Keratinocyte (primary cell): ENCODE results near the gene CAPZA3. TPM values are rescaled to one million over a fixed set of nuclear protein-coding genes. Genes with fewer than 3 reads are reported as not detected.
A peak's percentile ranks its signal among the peaks of the same experiment; 100 is the strongest.

Experiments used
- DNase-seq: peaks from one replicate; pipeline ENCODE4 v3.0.0-alpha.2; 2011; ENCODE audit warnings: low read depth, missing footprints, low spot score
- FAIRE-seq: peaks from 2 replicates; lab custom pipeline; 2011; peaks lifted over from hg19 to GRCh38; lab: Jason Lieb, UNC
- H2AFZ ChIP-seq: 2 replicates; pipeline ENCODE4 v1.6.0; 2012; ENCODE audit warnings: low read length, control low read depth, inconsistent platforms; ENCODE audit not compliant: control insufficient read depth
- H3K27ac ChIP-seq: 2 replicates; pipeline ENCODE4 v1.5.1; 2011; ENCODE audit warnings: low read length; ENCODE audit not compliant: control insufficient read depth, insufficient read depth
- H3K27me3 ChIP-seq: 3 replicates; pipeline ENCODE4 v1.6.0; 2011; ENCODE audit warnings: low read length; ENCODE audit not compliant: control insufficient read depth, insufficient read depth; ENCODE audit errors: extremely low read depth
- H3K36me3 ChIP-seq, 2 experiments: 2 replicates in 1 of 2; 3 replicates in 1 of 2; pipeline ENCODE4 v1.5.1; 2011; ENCODE audit warnings: low read length in 2 of 2, mild to moderate bottlenecking in 1 of 2; ENCODE audit not compliant: control insufficient read depth in 2 of 2, insufficient read depth in 2 of 2; ENCODE audit errors: extremely low read depth in 1 of 2
- H3K4me1 ChIP-seq: 3 replicates; pipeline ENCODE4 v1.5.1; 2011; ENCODE audit warnings: low read length; ENCODE audit not compliant: control insufficient read depth, insufficient read depth; ENCODE audit errors: extremely low read depth
- H3K4me2 ChIP-seq: 3 replicates; pipeline ENCODE4 v1.6.0; 2011; ENCODE audit warnings: low read depth, low read length; ENCODE audit not compliant: control insufficient read depth, insufficient read depth; ENCODE audit errors: extremely low read depth
- H3K4me3 ChIP-seq, 3 experiments: fragments of 200-600 bp in 1 of 3; sonication (generic) in 1 of 3; 2 replicates in 2 of 3; 3 replicates in 1 of 3; pipeline ENCODE4 v1.5.1; 2011 to 2016; ENCODE audit warnings: low read length in 3 of 3, mild to moderate bottlenecking in 3 of 3, control low read depth in 2 of 3, inconsistent platforms in 1 of 3, low read depth in 1 of 3, mixed read lengths in 1 of 3, mixed run types in 1 of 3, moderate library complexity in 1 of 3; ENCODE audit not compliant: control insufficient read depth in 2 of 3, insufficient read depth in 2 of 3; ENCODE audit errors: extremely low read depth in 1 of 3
- H3K79me2 ChIP-seq: 2 replicates; pipeline ENCODE4 v1.6.0; 2012; ENCODE audit warnings: low read length; ENCODE audit not compliant: control insufficient read depth, insufficient read depth
- H3K9ac ChIP-seq: 3 replicates; pipeline ENCODE4 v1.6.0; 2011; ENCODE audit warnings: low read length; ENCODE audit not compliant: control insufficient read depth, insufficient read depth; ENCODE audit errors: extremely low read depth
- H3K9me1 ChIP-seq: 3 replicates; pipeline ENCODE4 v1.6.0; 2011; ENCODE audit warnings: low read length; ENCODE audit not compliant: control insufficient read depth, insufficient read depth; ENCODE audit errors: extremely low read depth
- H3K9me3 ChIP-seq: 2 replicates; pipeline ENCODE4 v1.5.1; 2012; ENCODE audit warnings: low read depth, low read length; ENCODE audit not compliant: control insufficient read depth
- H4K20me1 ChIP-seq: 3 replicates; pipeline ENCODE4 v1.6.0; 2011; ENCODE audit warnings: low read length; ENCODE audit not compliant: control insufficient read depth, insufficient read depth; ENCODE audit errors: extremely low read depth
- CTCF ChIP-seq, 3 experiments: IDR thresholded peaks in 1 of 3; conservative IDR thresholded peaks in 1 of 3; optimal IDR thresholded peaks in 1 of 3; 2 replicates in 2 of 3; 3 replicates in 1 of 3; pipeline versions ENCODE3 to v1.5.1; 2011; ENCODE audit warnings: low read length in 3 of 3, mild to moderate bottlenecking in 3 of 3, moderate library complexity in 2 of 3, control low read depth in 1 of 3, inconsistent platforms in 1 of 3; ENCODE audit not compliant: insufficient read depth in 2 of 3; ENCODE audit errors: extremely low read depth in 1 of 3
- EZH2 ChIP-seq: IDR thresholded peaks from one replicate; pipeline ENCODE4 v1.6.1; 2012; ENCODE audit warnings: inconsistent platforms, mild to moderate bottlenecking, low read length, moderate library complexity
- dilution Hi-C: fragments of 300-500 bp; cut with MboI; formaldehyde crosslinking; loops from one replicate; pipeline ENCODE4 v1.7.0; 2020; ENCODE audit warnings: low sequenced_read_pairs; ENCODE audit not compliant: extremely low pct_ligation_motif_present
- polyA plus RNA-seq, 5 experiments: library from polyadenylated mRNA; depleted of rRNA in 3 of 5; stranded (reverse) in 3 of 5; stranded (forward) in 1 of 5; unstranded in 1 of 5; fragments of >200 nt; gene quantifications; 1 replicate in 1 of 5; 2 replicates in 3 of 5; 3 replicates in 1 of 5; pipeline versions ENCODE4 v1.2.1 to v1.2.3, GENCODE V29; 2011 to 2012; ENCODE audit warnings: missing spikeins in 2 of 5, low read depth in 1 of 5, low replicate concordance in 1 of 5

Gene CAPZA3
- polyA plus RNA-seq, 1 donor (not counting 4 experiments of a cell fraction or from before 2014, with no cell fraction given), result 0.05 TPM

- no peak for DNase-seq
- H2AFZ ChIP-seq, result no peak overlapping the region
- no peaks in the 10 kb centered on the region for H3K9me1 ChIP-seq
- dilution Hi-C loops, result no loop called here
- H3K9ac ChIP-seq, result no peak overlapping the region
- TF ChIP-seq EZH2, result no peak
- TF ChIP-seq CTCF (optimal IDR thresholded peaks at IDR 0.05 in 1 of 3, IDR thresholded peaks at IDR 0.05 in 1 of 3, conservative IDR thresholded peaks at IDR 0.05 in 1 of 3; ENCODE audit: extremely low read depth in 1 of 3, insufficient read depth in 2 of 3, low read length in 3 of 3), result no peak
- no peak overlapping the region for H3K4me2 ChIP-seq
- no peaks in the 10 kb centered on the region for H3K36me3 ChIP-seq
- no peak for FAIRE-seq
- no peaks in the 10 kb centered on the region for H3K79me2 ChIP-seq
- H3K4me1 ChIP-seq, result no peaks in the 10 kb centered on the region
- no peaks in the 10 kb centered on the region for H4K20me1 ChIP-seq
- no peak overlapping the region for H3K27ac ChIP-seq
- H3K4me3 ChIP-seq, result no peak overlapping the region
- H3K27me3 ChIP-seq, result no peaks in the 10 kb centered on the region
- no peaks in the 10 kb centered on the region for H3K9me3 ChIP-seq
These were observed 34.0 kb upstream of the CAPZA3 start for GRCh38 chr12:18703911-18704310.

- H3K9me1 ChIP-seq, result no peaks in the 10 kb centered on the region
- H3K27ac ChIP-seq, result no peak overlapping the region
- H3K27me3 ChIP-seq, result no peaks in the 10 kb centered on the region
- DNase-seq (no peak), FAIRE-seq (peak; percentile 66)
- no peaks in the 10 kb centered on the region for H3K79me2 ChIP-seq
- no peak overlapping the region for H3K9ac ChIP-seq
- no peaks in the 10 kb centered on the region for H4K20me1 ChIP-seq
- no peak overlapping the region for H3K4me3 ChIP-seq
- no peak overlapping the region for H3K4me2 ChIP-seq
- no peaks in the 10 kb centered on the region for H3K9me3 ChIP-seq
- no peak for TF ChIP-seq EZH2
- TF ChIP-seq CTCF (optimal IDR thresholded peaks at IDR 0.05 in 1 of 3, IDR thresholded peaks at IDR 0.05 in 1 of 3, conservative IDR thresholded peaks at IDR 0.05 in 1 of 3; ENCODE audit: extremely low read depth in 1 of 3, insufficient read depth in 2 of 3, low read length in 3 of 3), result no peak
- H2AFZ ChIP-seq, result no peak overlapping the region
- H3K36me3 ChIP-seq, result no peaks in the 10 kb centered on the region
- H3K4me1 ChIP-seq, result no peaks in the 10 kb centered on the region
- dilution Hi-C loops, result no loop called here
These were observed 31.1 kb upstream of the CAPZA3 start for GRCh38 chr12:18706798-18707197.
